H1 (cell line): ENCODE results near the gene CTAG2. TPM values are rescaled to one million over a fixed set of nuclear protein-coding genes. Genes with fewer than 3 reads are reported as not detected.

ENCODE experiments used
- CTCF ChIA-PET: fragments of 300-600 bp; sonication (Branson Sonifier 250); formaldehyde crosslinking; loops from one replicate; lab custom pipeline; 2021; ENCODE audit not compliant: partially characterized antibody; lab: Charles Lee
- POLR2A ChIA-PET: fragments of 300-600 bp; sonication (Branson Sonifier 250); formaldehyde crosslinking; loops from one replicate; lab custom pipeline; 2021; ENCODE audit warnings: inconsistent platforms; ENCODE audit not compliant: partially characterized antibody; lab: Charles Lee
- DNase-seq, 2 experiments: peaks; one replicate each; pipeline versions ENCODE4 v3.0.0 to v3.0.0-alpha.2; 2010 to 2022; ENCODE audit warnings: low spot score in 2 of 2, low read depth in 1 of 2, mixed read lengths in 1 of 2
- FAIRE-seq: peaks from 2 replicates; lab custom pipeline; 2011; peaks lifted over from hg19 to GRCh38; lab: Jason Lieb, UNC
- H2AFZ ChIP-seq: 2 replicates; pipeline ENCODE4 v1.8.1; 2012; ENCODE audit warnings: low read length, inconsistent platforms
- H2AK5ac ChIP-seq: 2 replicates; pipeline ENCODE4 v1.6.1; 2013; ENCODE audit warnings: low read depth, low read length
- H2BK120ac ChIP-seq: replicated peaks from 2 replicates; pipeline ENCODE3; 2013; ENCODE audit warnings: low read depth, low read length, inconsistent platforms
- H2BK12ac ChIP-seq: 2 replicates; pipeline ENCODE4 v1.6.1; 2013; ENCODE audit warnings: low read depth, low read length
- H2BK15ac ChIP-seq: 2 replicates; pipeline ENCODE4 v1.6.1; 2013; ENCODE audit warnings: low read length
- H2BK20ac ChIP-seq: 2 replicates; pipeline ENCODE4 v1.6.1; 2013; ENCODE audit warnings: low read length
- H2BK5ac ChIP-seq: 2 replicates; pipeline ENCODE4 v1.6.1; 2013; ENCODE audit warnings: low read depth, low read length
- H3K14ac ChIP-seq: 2 replicates; pipeline ENCODE4 v1.6.1; 2013; ENCODE audit warnings: inconsistent platforms; ENCODE audit not compliant: insufficient read length
- H3K18ac ChIP-seq: 2 replicates; pipeline ENCODE4 v1.6.1; 2013; ENCODE audit warnings: low read length; ENCODE audit errors: extremely low read depth
- H3K23ac ChIP-seq: 2 replicates; pipeline ENCODE4 v1.6.1; 2013; ENCODE audit warnings: inconsistent platforms; ENCODE audit not compliant: insufficient read length
- H3K23me2 ChIP-seq: 2 replicates; pipeline ENCODE4 v1.6.1; 2013; ENCODE audit warnings: low read depth, low read length
- H3K27ac ChIP-seq: 2 replicates; pipeline ENCODE4 v1.6.1; 2011; ENCODE audit warnings: low read depth, low read length, inconsistent platforms
- H3K27me3 ChIP-seq, 4 experiments: replicated peaks in 1 of 4; 1 replicate in 1 of 4; 2 replicates in 3 of 4; pipeline versions ENCODE4 v1.6.1 to v1.8.1; 2011 to 2013; ENCODE audit warnings: low read length in 3 of 4, mild to moderate bottlenecking in 3 of 4, inconsistent platforms in 2 of 4, mixed read lengths in 2 of 4, moderate library complexity in 1 of 4; ENCODE audit not compliant: control insufficient read depth in 3 of 4, insufficient read depth in 3 of 4; ENCODE audit errors: extremely low read depth in 1 of 4
- H3K36me3 ChIP-seq, 4 experiments: 2 replicates each; pipeline versions ENCODE4 v1.6.1 to v1.8.1; 2011 to 2013; ENCODE audit warnings: mild to moderate bottlenecking in 4 of 4, low read length in 3 of 4, moderate library complexity in 2 of 4, control low read depth in 1 of 4, inconsistent platforms in 1 of 4; ENCODE audit not compliant: insufficient read depth in 4 of 4, control insufficient read depth in 2 of 4
- H3K4ac ChIP-seq: replicated peaks from 2 replicates; pipeline ENCODE3; 2013; ENCODE audit warnings: low read length, low read depth, mixed read lengths, inconsistent platforms; ENCODE audit not compliant: insufficient read length
- H3K4me1 ChIP-seq, 4 experiments: replicated peaks in 1 of 4; 1 replicate in 1 of 4; 2 replicates in 3 of 4; pipeline versions ENCODE4 v1.6.1 to v1.8.1; 2011 to 2013; ENCODE audit warnings: low read length in 3 of 4, inconsistent platforms in 2 of 4, mixed read lengths in 1 of 4; ENCODE audit not compliant: insufficient read depth in 4 of 4, control insufficient read depth in 3 of 4
- H3K4me2 ChIP-seq, 2 experiments: 2 replicates each; pipeline versions ENCODE4 v1.6.1 to v1.8.1; 2011 to 2013; ENCODE audit warnings: low read depth in 2 of 2, low read length in 2 of 2, control low read depth in 1 of 2, inconsistent platforms in 1 of 2, mild to moderate bottlenecking in 1 of 2; ENCODE audit not compliant: insufficient read depth in 1 of 2
- H3K4me3 ChIP-seq, 4 experiments: fragments of 200-600, 300-600 bp in 1 of 4; sonication (generic), shearing (Covaris generic), sonication (Bioruptor Twin) in 1 of 4; 2 replicates each; pipeline versions ENCODE4 v1.5.1 to v1.8.1; 2011 to 2016; ENCODE audit warnings: low read length in 4 of 4, low read depth in 3 of 4, control low read depth in 2 of 4, inconsistent platforms in 2 of 4, mild to moderate bottlenecking in 2 of 4, mixed read lengths in 1 of 4, moderate library complexity in 1 of 4; ENCODE audit not compliant: insufficient read depth in 2 of 4; ENCODE audit errors: extremely low read depth in 1 of 4
- H3K56ac ChIP-seq: replicated peaks from 2 replicates; pipeline ENCODE3; 2013; ENCODE audit warnings: low read depth, mild to moderate bottlenecking, mixed read lengths, low read length, inconsistent platforms; ENCODE audit not compliant: insufficient read length
- H3K79me1 ChIP-seq: 2 replicates; pipeline ENCODE4 v1.6.1; 2013; ENCODE audit warnings: low read depth, low read length, control low read depth
- H3K79me2 ChIP-seq, 2 experiments: 2 replicates each; pipeline versions ENCODE4 v1.6.1 to v1.8.1; 2012 to 2013; ENCODE audit warnings: low read length in 2 of 2, mild to moderate bottlenecking in 2 of 2, inconsistent platforms in 1 of 2; ENCODE audit not compliant: insufficient read depth in 2 of 2, control insufficient read depth in 1 of 2
- H3K9ac ChIP-seq, 4 experiments: replicated peaks in 1 of 4; 1 replicate in 1 of 4; 2 replicates in 3 of 4; pipeline versions ENCODE4 v1.6.1 to v1.8.1; 2011 to 2013; ENCODE audit warnings: low read depth in 3 of 4, low read length in 3 of 4, control low read depth in 2 of 4, mild to moderate bottlenecking in 2 of 4, moderate library complexity in 2 of 4, inconsistent platforms in 1 of 4; ENCODE audit errors: extremely low read depth in 1 of 4
- H3K9me3 ChIP-seq, 2 experiments: 2 replicates each; pipeline versions ENCODE4 v1.6.1 to v1.8.1; 2012 to 2013; ENCODE audit warnings: mild to moderate bottlenecking in 2 of 2, moderate library complexity in 2 of 2, control low read depth in 1 of 2, inconsistent platforms in 1 of 2, low read depth in 1 of 2, low read length in 1 of 2, mixed read lengths in 1 of 2; ENCODE audit not compliant: insufficient read depth in 2 of 2
- H4K20me1 ChIP-seq, 2 experiments: replicated peaks in 1 of 2; 2 replicates each; pipeline versions ENCODE3 to v1.8.1; 2011 to 2013; ENCODE audit warnings: inconsistent platforms in 2 of 2, low read length in 2 of 2, mild to moderate bottlenecking in 1 of 2; ENCODE audit not compliant: insufficient read depth in 2 of 2, control insufficient read depth in 1 of 2
- H4K5ac ChIP-seq: 2 replicates; pipeline ENCODE4 v1.6.1; 2013; ENCODE audit warnings: low read length, low read depth, mixed read lengths, inconsistent platforms; ENCODE audit not compliant: insufficient read length
- H4K8ac ChIP-seq: 2 replicates; pipeline ENCODE4 v1.8.0; 2013; ENCODE audit warnings: mild to moderate bottlenecking, moderate library complexity, low read length, inconsistent platforms; ENCODE audit not compliant: insufficient read depth; ENCODE audit errors: extremely low read depth
- H4K91ac ChIP-seq: replicated peaks from 2 replicates; pipeline ENCODE3; 2013; ENCODE audit warnings: low read length, mixed read lengths, inconsistent platforms; ENCODE audit not compliant: insufficient read length
- TCF12 ChIP-seq: IDR thresholded peaks from 2 replicates; pipeline ENCODE4 v1.6.1; 2011; ENCODE audit warnings: low read depth, mild to moderate bottlenecking, low read length
- WGBS, 2 experiments: shearing (Covaris generic) in 1 of 2; methylation state at CpG; one replicate each; pipeline versions ENCODE4 v1.1.6 to v1.1.7; 2013 to 2015; ENCODE audit warnings: low lambda C conversion rate in 2 of 2, mixed read lengths in 2 of 2, inconsistent platforms in 1 of 2, low coverage in 1 of 2, missing lambda C conversion rate in 1 of 2; ENCODE audit not compliant: insufficient replicate concordance in 2 of 2, insufficient coverage in 1 of 2, insufficient read length in 1 of 2; ENCODE audit errors: extremely low coverage in 1 of 2, missing lambda C conversion rate in 1 of 2; 5-methylcytosine and 5-hydroxymethylcytosine counted together
- polyA plus RNA-seq, 7 experiments: library from polyadenylated mRNA; depleted of rRNA in 3 of 7; stranded (reverse) in 5 of 7; unstranded in 2 of 7; fragments of >200 nt in 5 of 7; fragments of 200-250 nt in 2 of 7; gene quantifications; 1 replicate in 5 of 7; 2 replicates in 1 of 7; 4 replicates in 1 of 7; pipeline versions ENCODE4 v1.2.1 to v1.2.3, GENCODE V29; 2011 to 2013; ENCODE audit warnings: missing spikeins in 2 of 7, mixed read lengths in 2 of 7
- total RNA-seq: library from RNA; stranded (reverse); fragmentation: NEBNext Ultra II Directional; extraction: Animal tissue kit (Norgen Biotek cat#: 25700); gene quantifications from 2 replicates; pipeline ENCODE4 v1.2.1, GENCODE V29; 2021

The CTAG2 gene
- total and polyA plus RNA-seq, 2 of the 8 experiments (the other 6 are each of a cell fraction or from before 2014, with no cell fraction given) = not detected

- no peaks in the 10 kb centered on the region for H3K9me3 ChIP-seq
Measured at GRCh38 chrX:154698630-154699248, 45.4 kb upstream of the CTAG2 start.

More at GRCh38 chrX:154698630-154699248, 45.4 kb upstream of the CTAG2 start:
- no peak overlapping the region for H2BK20ac ChIP-seq
- H4K20me1 ChIP-seq = no peaks in the 10 kb centered on the region
- no peak overlapping the region for H3K4ac ChIP-seq
- no peak overlapping the region for H3K23ac ChIP-seq
- no peak overlapping the region for H2BK120ac ChIP-seq
- no peaks in the 10 kb centered on the region for H3K79me2 ChIP-seq
- no peak overlapping the region for H3K4me3 ChIP-seq
- WGBS, 2 experiments = 48% methylated on average over 6 of the region's 6 CpGs; no CpG with 5 or more reads in 1 of the 2 experiments
- H2AK5ac ChIP-seq = no peak overlapping the region
- ChIA-PET CTCF (interaction anchor here (1.5 to 1.8 kb wide), 2 partner anchors 12 to 17 kb away, joined by 3 to 4 read pairs; no protein-coding TSS in a partner anchor), POLR2A (no interaction called here)
- no peak overlapping the region for H4K8ac ChIP-seq
- H3K4me1 ChIP-seq = peaks cover 2 to 6% (median 5%) of the 10 kb centered on the region in 4 experiments; a peak in 4 of 7 replicates
- H3K4me2 ChIP-seq = peak overlapping the region; percentile 42 to 52; a peak in 2 of 4 replicates
- H3K27ac ChIP-seq = no peak overlapping the region
- H3K27me3 ChIP-seq = no peaks in the 10 kb centered on the region
- no peak for TF ChIP-seq TCF12
- DNase-seq (no peak), FAIRE-seq (peak; percentile 81)
- H3K36me3 ChIP-seq = no peaks in the 10 kb centered on the region
- no peak overlapping the region for H3K9ac ChIP-seq
- H3K18ac ChIP-seq = no peak overlapping the region
- H2AFZ ChIP-seq = no peak overlapping the region
- 0 out of 2 replicates have a peak overlapping the region, but pooled peaks have one; percentile 31 for H2BK12ac ChIP-seq
- H3K14ac ChIP-seq = no peak overlapping the region
- peak overlapping the region; percentile 54; the same call in 1 of the 2 replicates for H2BK5ac ChIP-seq
- H3K79me1 ChIP-seq = no peaks in the 10 kb centered on the region
- H4K91ac ChIP-seq = no peak overlapping the region
- H3K56ac ChIP-seq = no peak overlapping the region
- H3K23me2 ChIP-seq = no peaks in the 10 kb centered on the region
- H2BK15ac ChIP-seq = no peak overlapping the region
- H4K5ac ChIP-seq = no peak overlapping the region
